Sciatic nerve (tissue), 2 donors: Measurements from ENCODE around the gene ZNF646. TPM values are rescaled to one million over a fixed set of nuclear protein-coding genes. Genes with fewer than 3 reads are reported as not detected.

ENCODE experiments used
- ATAC-seq: fragments of 200-7000 bp; cut with Tn5 transposase; one replicate; pipeline ENCODE4 v1.9.1; 2020; ENCODE audit warnings: mild to moderate bottlenecking, moderate library complexity
- DNase-seq: peaks from one replicate; pipeline ENCODE4 v3.0.0-alpha.2; 2020; ENCODE audit warnings: low spot score
- intact Hi-C: fragments of 100-400 bp; cut with DNase I; formaldehyde crosslinking; loops from one replicate; pipeline ENCODE4 v1.14.2; 2022
- total RNA-seq: library from RNA; stranded (reverse); fragmentation: NEBNext Ultra II Directional; extraction: Animal tissue kit (Norgen Biotek cat#: 25700); gene quantifications from one replicate; pipeline ENCODE4 v1.2.1, GENCODE V29; 2021
- donor health status: DM: no; HTN: no; CAD: no.
- donor health status: DM: no; HTN: no; CAD: no.

Gene ZNF646
- total RNA-seq, 1 donor from 2014 or later: 16.3 TPM

GRCh38 chr16:31117384-31118222 lies 43.4 kb downstream of the ZNF646 start, which contains the start of gene KAT8:
KAT8 (plus strand) TSS chr16:31117664; CDS start chr16:31117682, 18 bp downstream.
- DNase-seq: peak; percentile 99
- ATAC-seq: peak; percentile 95
- intact Hi-C loops: no loop called here

DNA sequence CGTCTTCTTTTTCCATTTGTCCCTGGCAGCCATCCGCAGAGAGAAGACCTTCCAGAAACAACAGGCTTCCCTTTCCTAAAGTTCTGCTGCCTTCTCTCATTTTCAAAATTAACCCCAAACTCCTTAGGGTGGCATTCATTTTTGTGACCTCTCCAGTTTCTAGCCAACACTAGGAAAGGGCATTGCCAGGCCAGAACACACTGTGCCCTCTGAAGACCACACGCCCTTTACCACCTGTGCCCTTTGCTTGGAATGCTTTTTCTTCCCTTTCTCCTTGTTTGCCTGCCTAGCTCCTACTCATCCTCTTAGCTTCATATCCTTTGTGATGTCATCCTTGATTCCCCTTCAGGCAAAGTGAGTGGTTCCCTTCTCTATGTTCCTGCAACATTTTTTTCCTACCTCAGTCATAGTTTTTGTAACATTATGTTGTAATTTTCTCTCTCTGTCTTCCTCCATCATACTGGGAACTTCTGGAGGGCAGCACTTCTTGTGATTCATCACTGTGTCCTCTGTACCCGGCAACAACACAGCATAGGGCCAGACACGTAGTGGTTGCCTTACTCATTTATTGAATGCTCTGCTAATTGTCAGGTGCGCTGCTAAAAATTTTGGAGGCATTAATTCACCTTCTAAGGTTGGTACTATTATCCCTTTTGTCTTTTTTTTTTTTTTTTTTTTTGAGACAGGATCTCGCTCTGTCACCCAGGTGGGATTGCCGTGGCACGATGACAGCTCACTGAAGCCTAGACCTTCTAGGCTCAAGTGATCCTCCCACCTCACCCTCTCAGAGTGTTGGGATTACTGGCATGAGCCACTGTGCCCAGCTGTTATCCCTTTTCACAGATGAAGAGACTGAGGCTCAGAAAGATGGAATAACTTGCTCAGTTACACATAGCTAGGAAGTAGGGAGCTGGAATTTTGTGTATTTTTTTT lies 44.3 kb downstream of the ZNF646 start:
- intact Hi-C loops: no loop called here
- DNase-seq: no peak
- ATAC-seq: no peak

- no peak for DNase-seq
- intact Hi-C loops: no loop called here
- no peak for ATAC-seq
Measured at GRCh38 chr16:31120129-31120528, 45.9 kb downstream of the ZNF646 start.

GRCh38 chr16:31125844-31126243 lies 51.6 kb downstream of the ZNF646 start:
- no peak for ATAC-seq
- DNase-seq: no peak

DNA sequence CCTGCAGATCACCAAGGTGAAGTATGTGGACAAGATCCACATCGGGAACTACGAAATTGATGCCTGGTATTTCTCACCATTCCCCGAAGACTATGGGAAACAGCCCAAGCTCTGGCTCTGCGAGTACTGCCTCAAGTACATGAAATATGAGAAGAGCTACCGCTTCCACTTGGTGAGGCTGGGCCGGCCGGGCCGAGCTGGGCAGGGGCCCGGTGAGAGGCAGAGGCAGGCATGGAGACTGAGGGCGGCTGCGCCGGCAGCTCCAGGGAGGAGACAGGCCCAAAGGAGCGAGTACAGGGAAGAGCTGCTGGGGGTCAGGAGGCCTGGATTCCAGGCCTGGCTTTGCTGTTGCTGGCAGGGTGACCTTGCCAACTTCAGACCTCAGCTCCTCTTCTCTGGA lies 53.0 kb downstream of the ZNF646 start:
- DNase-seq: no peak
- no peak for ATAC-seq
- intact Hi-C loops: no loop called here

More at GRCh38 chr16:31125844-31126243, 51.6 kb downstream of the ZNF646 start:
- intact Hi-C loops: no loop called here

DNA sequence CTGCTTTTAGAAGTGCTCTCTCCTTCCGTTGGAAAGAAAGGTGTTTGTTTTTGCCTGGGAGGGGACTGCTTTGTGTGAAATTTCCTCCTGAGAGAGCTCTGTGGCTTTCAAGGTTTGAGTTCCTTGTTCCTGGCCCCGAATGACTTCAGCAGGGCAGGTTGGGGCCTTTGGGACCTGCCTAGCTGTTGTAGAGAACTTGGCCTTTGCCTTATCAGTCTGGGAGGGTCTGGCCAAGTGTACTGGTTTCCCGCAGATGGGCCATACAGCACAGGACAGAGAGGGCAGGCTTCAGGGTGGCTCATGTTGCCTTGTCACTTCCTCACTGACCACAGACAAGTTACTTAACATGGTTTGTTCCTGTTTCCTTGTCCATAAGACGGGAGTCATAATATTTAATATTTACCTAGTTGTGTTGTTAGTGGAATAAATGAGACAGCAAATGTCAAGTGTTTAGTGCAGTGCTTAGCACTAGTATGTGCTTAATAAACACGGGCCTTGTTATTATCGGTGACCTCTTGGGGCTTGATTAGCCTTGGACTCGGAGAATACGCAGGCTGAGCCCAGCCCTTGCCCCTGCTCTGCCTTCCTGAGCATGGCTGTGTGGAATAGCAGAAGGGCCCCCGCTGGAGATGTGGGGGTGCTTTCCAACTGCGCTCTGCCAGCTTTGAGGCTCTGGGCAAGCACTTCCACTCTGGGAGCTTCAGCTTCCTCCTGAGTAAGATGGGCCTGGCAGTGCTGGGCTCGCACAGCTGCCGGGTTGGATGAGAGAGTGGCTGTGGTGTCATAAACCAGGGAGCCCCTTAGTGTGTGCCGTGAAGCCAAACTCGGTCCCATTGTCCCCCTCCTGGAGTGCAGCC lies 54.7 kb downstream of the ZNF646 start:
- ATAC-seq (peak; percentile 70), DNase-seq (no peak)
- intact Hi-C loops: no loop called here

DNA sequence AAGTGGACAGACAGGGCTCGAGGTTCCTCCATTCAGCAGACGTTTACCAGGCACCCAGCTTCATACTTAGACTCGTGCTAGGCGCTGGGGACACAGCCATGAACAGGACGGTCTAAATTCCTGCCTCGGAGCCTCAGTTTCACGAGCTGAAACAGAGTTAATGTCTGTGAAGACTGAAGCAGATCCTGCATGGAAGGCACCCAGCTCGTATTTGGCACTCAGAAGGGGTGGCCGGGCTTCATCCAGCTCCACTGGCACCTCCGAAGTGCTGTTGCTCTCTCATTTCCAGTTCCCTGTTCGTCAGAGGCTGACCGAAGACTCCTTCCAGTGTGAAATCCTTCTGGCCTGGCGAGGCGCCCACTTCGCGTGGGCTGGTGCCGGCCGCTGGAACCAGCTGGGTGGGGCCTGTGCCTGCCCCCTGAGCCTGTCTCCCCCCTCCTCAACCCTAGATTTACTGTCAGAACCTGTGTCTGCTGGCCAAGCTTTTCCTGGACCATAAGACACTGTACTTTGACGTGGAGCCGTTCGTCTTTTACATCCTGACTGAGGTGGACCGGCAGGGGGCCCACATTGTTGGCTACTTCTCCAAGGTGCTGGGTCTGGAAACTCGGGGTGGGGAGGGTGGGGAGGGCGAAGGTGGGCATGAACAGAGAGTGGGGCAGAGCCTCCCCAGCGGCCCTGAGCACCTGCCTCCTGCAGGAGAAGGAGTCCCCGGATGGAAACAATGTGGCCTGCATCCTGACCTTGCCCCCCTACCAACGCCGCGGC lies 55.5 kb downstream of the ZNF646 start:
- intact Hi-C loops: no loop called here
- no peak for DNase-seq

DNA sequence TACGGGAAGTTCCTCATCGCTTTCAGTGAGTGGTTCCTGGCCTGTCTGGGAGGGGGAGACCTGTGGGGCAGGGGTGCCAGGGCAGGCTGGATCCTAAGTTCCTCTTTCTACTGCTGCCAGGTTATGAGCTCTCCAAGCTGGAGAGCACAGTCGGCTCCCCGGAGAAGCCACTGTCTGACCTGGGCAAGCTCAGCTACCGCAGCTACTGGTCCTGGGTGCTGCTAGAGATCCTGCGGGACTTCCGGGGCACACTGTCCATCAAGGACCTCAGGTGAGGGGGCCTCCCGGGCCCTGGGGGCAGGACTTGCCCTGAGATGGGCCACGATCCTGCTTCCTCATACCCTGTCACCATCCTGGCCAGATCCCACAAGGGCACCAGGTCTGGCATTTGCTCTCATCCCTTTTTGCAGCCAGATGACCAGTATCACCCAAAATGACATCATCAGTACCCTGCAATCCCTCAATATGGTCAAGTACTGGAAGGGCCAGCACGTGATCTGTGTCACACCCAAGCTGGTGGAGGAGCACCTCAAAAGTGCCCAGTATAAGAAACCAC lies 56.2 kb downstream of the ZNF646 start:
- intact Hi-C loops: no loop called here
- DNase-seq (no peak), ATAC-seq (no peak)

More for the DNA sequence above, 55.5 kb downstream of the ZNF646 start:
- ATAC-seq: peak; percentile 51

GRCh38 chr16:31130899-31131298 lies 56.7 kb downstream of the ZNF646 start:
- intact Hi-C loops: no loop called here
- no peak for DNase-seq
- ATAC-seq: no peak

GRCh38 chr16:31131416-31131815 lies 57.2 kb downstream of the ZNF646 start:
- intact Hi-C loops: no loop called here
- DNase-seq (no peak), ATAC-seq (no peak)

GRCh38 chr16:31131841-31132271 lies 57.6 kb downstream of the ZNF646 start:
- ATAC-seq (no peak), DNase-seq (no peak)
- intact Hi-C loops: no loop called here

DNA sequence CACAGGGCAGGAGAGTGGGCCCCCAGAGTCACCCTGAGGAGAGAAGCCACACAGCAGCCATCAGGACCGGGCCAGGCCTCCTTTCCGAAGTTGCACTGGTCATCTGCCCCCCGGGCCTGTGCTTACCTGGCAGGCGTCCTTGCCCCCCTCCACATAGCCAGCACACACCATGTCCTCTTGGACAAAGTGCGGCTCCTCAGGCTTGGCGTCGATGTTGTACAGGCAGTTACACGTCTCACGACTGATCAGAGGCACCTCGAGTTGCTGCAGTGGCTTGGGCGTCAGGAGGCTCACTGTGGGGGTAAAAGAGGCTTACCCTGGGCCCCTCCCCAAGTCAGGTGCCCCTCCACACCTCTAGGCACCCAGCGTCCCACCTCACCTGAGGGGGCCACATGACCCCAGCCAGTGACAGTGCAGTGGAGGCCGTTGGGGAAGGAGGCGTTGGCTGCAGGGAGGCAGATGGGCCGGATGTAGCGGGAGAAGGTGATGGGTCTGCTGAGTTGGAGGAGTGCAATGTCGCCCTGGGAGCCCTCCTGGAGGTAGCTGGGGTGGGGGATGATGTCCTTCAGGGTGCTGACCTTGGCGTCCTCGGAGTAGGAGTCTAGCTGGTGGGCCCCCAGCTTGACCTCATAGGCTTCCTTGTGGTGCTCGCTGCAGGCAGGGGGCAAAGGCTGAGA lies 58.2 kb downstream of the ZNF646 start:
- no peak for ATAC-seq
- no peak for DNase-seq
- intact Hi-C loops: no loop called here

GRCh38 chr16:31133046-31133501 lies 58.9 kb downstream of the ZNF646 start:
- ATAC-seq (no peak), DNase-seq (no peak)
- intact Hi-C loops: no loop called here
